ENCODE measurements around the gene MANF.

GRCh38 chr3:51362476-51362875, 22.6 kb upstream of the MANF start:
- no peak for TF ChIP-seq CTCF (IDR thresholded peaks at IDR 0.05)
- TF ChIP-seq POLR2A (IDR thresholded peaks at IDR 0.05), result no peak
- TF ChIP-seq EP300 (IDR thresholded peaks at IDR 0.05), result no peak

Data from ovary (tissue), 3 donors.